Smooth muscle cell (in vitro differentiated cells): ENCODE data around the gene TMEM154. TPM values are rescaled to one million over a fixed set of nuclear protein-coding genes. Genes with fewer than 3 reads are reported as not detected.

Source experiments
- DNase-seq: peaks from one replicate; lab custom pipeline; 2025; ENCODE audit not compliant: unreplicated experiment; lab: John Stamatoyannopoulos, UW
- H2AFZ ChIP-seq: fragments of 200-600 bp; sonication (generic); 2 replicates; pipeline ENCODE4 v1.6.0; 2016; ENCODE audit warnings: antibody characterized with exemption, low read depth, mild to moderate bottlenecking
- H3F3A ChIP-seq: fragments of 200-600 bp; sonication (generic); 2 replicates; pipeline ENCODE4 v1.6.0; 2017; ENCODE audit warnings: antibody characterized with exemption, low read depth
- H3K27ac ChIP-seq: fragments of 200-600 bp; sonication (generic); 2 replicates; pipeline ENCODE4 v1.5.1; 2016; ENCODE audit warnings: low read depth, mild to moderate bottlenecking
- H3K27me3 ChIP-seq: fragments of 200-600 bp; sonication (generic); 2 replicates; pipeline ENCODE4 v1.6.1; 2016; ENCODE audit warnings: low read depth, mild to moderate bottlenecking
- H3K36me3 ChIP-seq: fragments of 200-600 bp; sonication (generic); 2 replicates; pipeline ENCODE4 v1.5.1; 2016; ENCODE audit warnings: low read depth
- H3K4me1 ChIP-seq: fragments of 200-600 bp; sonication (generic); 2 replicates; pipeline ENCODE4 v1.5.1; 2016; ENCODE audit warnings: low read depth
- H3K4me2 ChIP-seq: fragments of 200-600 bp; sonication (generic); 2 replicates; pipeline ENCODE4 v1.6.0; 2016; ENCODE audit warnings: mild to moderate bottlenecking
- H3K4me3 ChIP-seq: fragments of 200-600 bp; sonication (generic); 2 replicates; pipeline ENCODE4 v1.5.1; 2016; ENCODE audit warnings: mild to moderate bottlenecking
- H3K79me2 ChIP-seq: fragments of 200-600 bp; sonication (generic); 2 replicates; pipeline ENCODE4 v1.6.0; 2016; ENCODE audit warnings: low read depth, mild to moderate bottlenecking
- H3K9ac ChIP-seq: fragments of 200-600 bp; sonication (generic); 2 replicates; pipeline ENCODE4 v1.6.0; 2016; ENCODE audit warnings: low read depth
- H3K9me3 ChIP-seq: fragments of 200-600 bp; sonication (generic); replicated peaks from 2 replicates; pipeline ENCODE4 v1.5.1; 2016; ENCODE audit warnings: low read depth
- H4K20me1 ChIP-seq: fragments of 200-600 bp; sonication (generic); 2 replicates; pipeline ENCODE4 v1.6.0; 2016; ENCODE audit warnings: low read depth
- CTCF ChIP-seq: fragments of 200-600 bp; sonication (generic); IDR thresholded peaks from 2 replicates; pipeline ENCODE4 v1.5.1; 2017; ENCODE audit warnings: borderline replicate concordance, mild to moderate bottlenecking, antibody characterized with exemption; ENCODE audit not compliant: insufficient read depth, poor library complexity, severe bottlenecking
- WGBS: methylation state at CpG from one replicate; pipeline ENCODE4 v1.1.7; 2016; ENCODE audit warnings: low lambda C conversion rate; 5-methylcytosine and 5-hydroxymethylcytosine counted together
- polyA plus RNA-seq: library from polyadenylated mRNA; unstranded; fragments of >200 nt; fragmentation: Nextera tagmentation; extraction: Ambion mirVana; gene quantifications from 2 replicates; pipeline ENCODE4 v1.2.1, GENCODE V29; 2016
- total RNA-seq: library from RNA; depleted of rRNA; stranded (reverse); fragments of >200 nt; gene quantifications from 2 replicates; pipeline ENCODE4 v1.2.3, GENCODE V29; 2014

TMEM154 gene
- total and polyA plus RNA-seq, 2 experiments from 2014 or later, result 1.8 to 6.0 TPM

GRCh38 chr4:152677117-152677516 lies 2.7 kb downstream of the TMEM154 start:
- Histone ChIP-seq H3K4me2 (no peak overlapping the region), H3F3A (peaks cover 6% of the 10 kb centered on the region), H3K4me1 (peaks cover 23% of the 10 kb centered on the region), H3K9ac (no peak overlapping the region), H3K36me3 (no peaks in the 10 kb centered on the region), H4K20me1 (no peaks in the 10 kb centered on the region), H2AFZ (no peak overlapping the region), H3K9me3 (no peaks in the 10 kb centered on the region), H3K27ac (no peak overlapping the region), H3K27me3 (no peaks in the 10 kb centered on the region), H3K79me2 (no peaks in the 10 kb centered on the region), H3K4me3 (no peak overlapping the region)
- no peak for TF ChIP-seq CTCF
- no peak for DNase-seq
- 36% methylated on average over 2 of the region's 2 CpGs for WGBS

- WGBS, result 87% methylated on average over 3 of the region's 3 CpGs
- no peak overlapping the region for H2AFZ ChIP-seq
- H3K79me2 ChIP-seq, result no peaks in the 10 kb centered on the region
- no peaks in the 10 kb centered on the region for H3K27me3 ChIP-seq
- H3K9ac ChIP-seq, result no peak overlapping the region
- no peak for TF ChIP-seq CTCF
- H3K4me2 ChIP-seq, result no peak overlapping the region
- peaks cover 6% of the 10 kb centered on the region for H3F3A ChIP-seq
- no peaks in the 10 kb centered on the region for H4K20me1 ChIP-seq
- no peak for DNase-seq
- no peaks in the 10 kb centered on the region for H3K36me3 ChIP-seq
- no peaks in the 10 kb centered on the region for H3K9me3 ChIP-seq
- H3K27ac ChIP-seq, result no peak overlapping the region
- H3K4me3 ChIP-seq, result no peak overlapping the region
- H3K4me1 ChIP-seq, result peaks cover 23% of the 10 kb centered on the region
Observed at GRCh38 chr4:152676052-152676854, 3.5 kb downstream of the TMEM154 start.

GRCh38 chr4:152674359-152674758 lies 5.4 kb downstream of the TMEM154 start:
- Histone ChIP-seq H3K4me2 (no peak overlapping the region), H3K4me1 (peaks cover 8% of the 10 kb centered on the region), H3K27me3 (no peaks in the 10 kb centered on the region), H2AFZ (no peak overlapping the region), H3K36me3 (no peaks in the 10 kb centered on the region), H3K9ac (no peak overlapping the region), H3F3A (no peaks in the 10 kb centered on the region), H3K9me3 (no peaks in the 10 kb centered on the region), H3K27ac (no peak overlapping the region), H4K20me1 (no peaks in the 10 kb centered on the region), H3K4me3 (no peak overlapping the region), H3K79me2 (no peaks in the 10 kb centered on the region)
- TF ChIP-seq CTCF, result no peak
- no peak for DNase-seq
- 87% methylated on average over 3 of the region's 3 CpGs for WGBS

- Histone ChIP-seq H3K4me2 (no peak overlapping the region), H3K4me3 (no peak overlapping the region), H3K9ac (no peak overlapping the region), H4K20me1 (no peaks in the 10 kb centered on the region), H2AFZ (no peak overlapping the region), H3K79me2 (no peaks in the 10 kb centered on the region), H3K9me3 (no peaks in the 10 kb centered on the region), H3K27ac (no peak overlapping the region), H3K4me1 (no peaks in the 10 kb centered on the region), H3K36me3 (no peaks in the 10 kb centered on the region), H3F3A (no peaks in the 10 kb centered on the region), H3K27me3 (no peaks in the 10 kb centered on the region)
- WGBS, result 98% methylated on average over 4 of the region's 4 CpGs
- TF ChIP-seq CTCF, result no peak
- DNase-seq, result no peak
Observed at GRCh38 chr4:152673489-152673888, 6.3 kb downstream of the TMEM154 start.
